GM18519 (cell line): ENCODE results near the gene OR7D2.
"Not testable (repeated sequence)": the region's sequence is repeated elsewhere in the genome, so short reads cannot be mapped to it uniquely, and the experiment has no call there.

Experiments
- ATAC-seq: cut with Tn5 transposase; IDR thresholded peaks from one replicate; pipeline ENCODE4 v1.9.1; 2021; ENCODE audit warnings: mild to moderate bottlenecking, moderate library complexity; ENCODE audit not compliant: unreplicated experiment, low FRiP score

Gene OR7D2

GRCh38 chr19:9198044-9198443, 19.3 kb downstream of the OR7D2 start:
- ATAC-seq = not testable (repeated sequence)

- ATAC-seq = no peak
These were observed 26.8 kb downstream of the OR7D2 start for GRCh38 chr19:9205501-9206113.

DNA sequence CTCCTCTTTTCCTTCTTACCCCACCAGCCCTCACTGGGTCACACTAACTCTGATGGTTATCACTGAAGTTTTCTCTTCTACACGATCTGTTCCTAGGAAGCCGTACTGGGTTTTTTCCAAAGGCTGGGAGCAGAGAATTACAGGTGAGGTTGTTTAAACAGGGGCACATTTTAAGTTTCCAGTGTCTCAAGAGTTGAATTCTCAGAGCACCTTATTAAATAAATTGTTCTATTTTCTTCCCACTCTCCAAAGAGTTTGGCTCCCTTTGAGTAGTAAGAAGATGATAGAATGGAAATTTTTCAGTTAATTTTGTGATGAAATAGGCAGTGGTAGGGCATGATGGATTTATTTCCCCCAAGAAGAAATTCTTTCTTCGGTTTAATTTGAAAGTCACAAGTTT, 40.7 kb downstream of the OR7D2 start, which contains the start of gene OR7D4:
TSS of gene OR7D4 (minus strand) at position 101 of the 400 bp plus-strand sequence. CDS start 4,752 bp downstream, outside the sequence.
- no peak for ATAC-seq
